GM12878 (cell line): Measurements from ENCODE around the gene CALHM2. TPM values are rescaled to one million over a fixed set of nuclear protein-coding genes. Genes with fewer than 3 reads are reported as not detected.

ENCODE experiments used
- BHLHE40 ChIP-seq, 2 experiments: fragments of 450-650 bp in 1 of 2; IDR thresholded peaks; 2 replicates each; pipeline ENCODE4 v1.6.1; 2011 to 2017; ENCODE audit warnings: low read depth in 2 of 2, borderline replicate concordance in 1 of 2, improper control_type of control experiment in 1 of 2, low read length in 1 of 2, mild to moderate bottlenecking in 1 of 2
- BMI1 ChIP-seq: fragments of 450-650 bp; IDR thresholded peaks from 2 replicates; pipeline ENCODE4 v1.6.1; 2016; ENCODE audit warnings: mild to moderate bottlenecking, moderate library complexity, borderline replicate concordance
- CREM ChIP-seq: IDR thresholded peaks from 2 replicates; pipeline ENCODE4 v1.6.1; 2014; ENCODE audit warnings: antibody characterized with exemption, low read depth
- CTCF ChIP-seq, 3 experiments: IDR thresholded peaks in 2 of 3; conservative IDR thresholded peaks in 1 of 3; 2 replicates each; pipeline ENCODE4 v1.5.1; 2011; ENCODE audit warnings: low read depth in 3 of 3, low read length in 3 of 3, mild to moderate bottlenecking in 3 of 3, control low read depth in 2 of 3, moderate library complexity in 2 of 3, inconsistent platforms in 1 of 3, mixed read lengths in 1 of 3; ENCODE audit not compliant: control insufficient read depth in 2 of 3, insufficient read depth in 1 of 3; ENCODE audit errors: extremely low read depth in 1 of 3
- GATAD2B ChIP-seq: fragments of 450-650 bp; conservative IDR thresholded peaks from 2 replicates; pipeline ENCODE4 v1.6.1; 2017; ENCODE audit warnings: low read depth, mild to moderate bottlenecking, moderate library complexity
- IKZF2 ChIP-seq, 2 experiments: fragments of 450-650 bp; IDR thresholded peaks; 2 replicates each; pipeline ENCODE4 v1.6.1; 2017; ENCODE audit warnings: mild to moderate bottlenecking in 2 of 2, moderate library complexity in 2 of 2
- PAX5 ChIP-seq: IDR thresholded peaks from 2 replicates; pipeline ENCODE4 v1.6.1; 2011; ENCODE audit warnings: low read depth, low read length, borderline replicate concordance
- TCF12 ChIP-seq: IDR thresholded peaks from 2 replicates; pipeline ENCODE4 v1.6.1; 2011; ENCODE audit warnings: low read depth, mild to moderate bottlenecking, low read length
- TCF7 ChIP-seq: IDR thresholded peaks from 2 replicates; pipeline ENCODE4 v1.6.1; 2014; ENCODE audit warnings: antibody characterized with exemption, borderline replicate concordance
- ZNF592 ChIP-seq: fragments of 450-650 bp; IDR thresholded peaks from 2 replicates; pipeline ENCODE4 v1.6.1; 2017; ENCODE audit warnings: mild to moderate bottlenecking, moderate library complexity
- polyA plus RNA-seq, 11 experiments: library from polyadenylated mRNA; depleted of rRNA in 4 of 11; unstranded in 6 of 11; stranded (reverse) in 5 of 11; fragments of >200 nt; fragmentation: Nextera tagmentation in 4 of 11; fragmentation: Illumina TruSeq in 1 of 11; extraction: Ambion mirVana in 4 of 11; extraction: Trizol in 1 of 11; gene quantifications; 1 replicate in 1 of 11; 2 replicates in 10 of 11; pipeline versions ENCODE4 v1.2.1 to v1.2.3, GENCODE V29; 2011 to 2016; ENCODE audit warnings: inconsistent platforms in 2 of 11, missing spikeins in 2 of 11, low read depth in 1 of 11
- total RNA-seq, 4 experiments: library from RNA; depleted of rRNA in 3 of 4; stranded (reverse); fragments of >200 nt in 3 of 4; fragmentation: Illumina TruSeq in 1 of 4; extraction: Trizol in 1 of 4; gene quantifications; 2 replicates each; pipeline versions ENCODE4 v1.2.1 to v1.2.3, GENCODE V29; 2013 to 2021
- TF ChIP-seq, protein P1 (sequence below): fragments of 450-650 bp; IDR thresholded peaks from 2 replicates; pipeline ENCODE4 v1.6.1; 2017; ENCODE audit warnings: mild to moderate bottlenecking, moderate library complexity

The CALHM2 gene
- total and polyA plus RNA-seq, 10 of the 15 experiments (the other 5 are each of a cell fraction or from before 2014, with no cell fraction given), result 0.60 to 23.7 (median 9.3) TPM

DNA sequence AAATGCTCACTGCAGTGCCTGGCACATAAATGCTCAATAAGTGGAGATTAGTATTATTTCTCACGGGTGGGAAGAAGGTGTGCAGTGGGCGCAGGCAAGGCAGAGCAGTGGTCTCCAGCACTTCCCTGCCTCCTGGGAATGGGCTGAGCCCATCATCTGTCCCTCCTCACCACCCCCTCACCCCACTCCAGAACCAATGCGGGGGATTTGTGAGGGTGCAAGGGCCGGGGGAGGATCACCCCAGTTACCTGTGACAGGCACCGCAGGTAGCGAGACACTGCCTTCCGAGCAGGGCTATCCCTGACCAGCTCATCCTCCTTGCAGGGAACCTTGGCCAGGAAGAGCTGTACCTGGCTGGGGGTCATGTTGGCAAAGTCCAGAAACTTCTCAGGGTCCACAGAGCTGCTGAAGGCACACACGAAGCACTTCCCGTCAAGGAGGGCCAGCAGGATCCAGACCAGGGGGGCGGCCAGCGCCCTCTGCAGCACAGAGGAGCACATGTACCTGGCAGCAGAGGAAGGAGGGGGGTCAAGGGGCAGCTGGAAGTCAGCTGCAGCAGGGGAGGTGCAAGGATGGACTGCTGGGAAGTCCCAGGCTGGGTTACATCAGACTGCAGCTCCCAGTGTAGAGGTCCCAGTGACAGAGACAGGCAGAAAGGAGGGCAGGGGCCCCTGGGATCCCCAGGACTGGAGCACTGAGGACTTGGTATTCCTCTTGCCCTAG lies 24.0 kb upstream of the CALHM2 start (continued):
- TF ChIP-seq ZNF592 (no peak), GATAD2B (no peak), IKZF2 (IDR thresholded peaks at IDR 0.05) (peak; percentile 15 to 16; a peak in 1 of 4 replicates), BMI1 (no peak), CTCF (IDR thresholded peaks at IDR 0.05 in 2 of 3, conservative IDR thresholded peaks at IDR 0.05 in 1 of 3; ENCODE audit: control insufficient read depth in 2 of 3, extremely low read depth in 1 of 3, insufficient read depth in 1 of 3, low read depth in 3 of 3, low read length in 3 of 3) (peak; percentile 55 to 80 (median 67)), TCF7 (no peak), CREM (no peak), TCF12 (peak; percentile 68; the same call in 1 of the 2 replicates), BHLHE40 (IDR thresholded peaks at IDR 0.05; ENCODE audit: borderline replicate concordance in 1 of 2, low read depth in 2 of 2, low read length in 1 of 2) (peak; percentile 53 to 59; a peak in 2 of 4 replicates), PAX5 (no peak)
- TF ChIP-seq, protein P1, sequence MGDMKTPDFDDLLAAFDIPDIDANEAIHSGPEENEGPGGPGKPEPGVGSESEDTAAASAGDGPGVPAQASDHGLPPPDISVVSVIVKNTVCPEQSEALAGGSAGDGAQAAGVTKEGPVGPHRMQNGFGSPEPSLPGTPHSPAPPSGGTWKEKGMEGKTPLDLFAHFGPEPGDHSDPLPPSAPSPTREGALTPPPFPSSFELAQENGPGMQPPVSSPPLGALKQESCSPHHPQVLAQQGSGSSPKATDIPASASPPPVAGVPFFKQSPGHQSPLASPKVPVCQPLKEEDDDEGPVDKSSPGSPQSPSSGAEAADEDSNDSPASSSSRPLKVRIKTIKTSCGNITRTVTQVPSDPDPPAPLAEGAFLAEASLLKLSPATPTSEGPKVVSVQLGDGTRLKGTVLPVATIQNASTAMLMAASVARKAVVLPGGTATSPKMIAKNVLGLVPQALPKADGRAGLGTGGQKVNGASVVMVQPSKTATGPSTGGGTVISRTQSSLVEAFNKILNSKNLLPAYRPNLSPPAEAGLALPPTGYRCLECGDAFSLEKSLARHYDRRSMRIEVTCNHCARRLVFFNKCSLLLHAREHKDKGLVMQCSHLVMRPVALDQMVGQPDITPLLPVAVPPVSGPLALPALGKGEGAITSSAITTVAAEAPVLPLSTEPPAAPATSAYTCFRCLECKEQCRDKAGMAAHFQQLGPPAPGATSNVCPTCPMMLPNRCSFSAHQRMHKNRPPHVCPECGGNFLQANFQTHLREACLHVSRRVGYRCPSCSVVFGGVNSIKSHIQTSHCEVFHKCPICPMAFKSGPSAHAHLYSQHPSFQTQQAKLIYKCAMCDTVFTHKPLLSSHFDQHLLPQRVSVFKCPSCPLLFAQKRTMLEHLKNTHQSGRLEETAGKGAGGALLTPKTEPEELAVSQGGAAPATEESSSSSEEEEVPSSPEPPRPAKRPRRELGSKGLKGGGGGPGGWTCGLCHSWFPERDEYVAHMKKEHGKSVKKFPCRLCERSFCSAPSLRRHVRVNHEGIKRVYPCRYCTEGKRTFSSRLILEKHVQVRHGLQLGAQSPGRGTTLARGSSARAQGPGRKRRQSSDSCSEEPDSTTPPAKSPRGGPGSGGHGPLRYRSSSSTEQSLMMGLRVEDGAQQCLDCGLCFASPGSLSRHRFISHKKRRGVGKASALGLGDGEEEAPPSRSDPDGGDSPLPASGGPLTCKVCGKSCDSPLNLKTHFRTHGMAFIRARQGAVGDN, result peak; percentile 38; the same call in 1 of the 2 replicates
